ENCODE results near the gene DLGAP4. TPM values are rescaled to one million over a fixed set of nuclear protein-coding genes. Genes with fewer than 3 reads are reported as not detected.

DLGAP4 gene
- total and polyA plus RNA-seq, 2 of the 13 experiments (the other 11 are each of a cell fraction or from before 2014, with no cell fraction given), result 15.2 to 26.7 TPM

GRCh38 chr20:36468149-36469000 lies 162.2 kb downstream of the DLGAP4 start (continued):
- peak; percentile 66; the same call in 1 of the 2 replicates for TF ChIP-seq ZNF749 (CRISPR knock-in tag; IDR thresholded peaks at IDR 0.05; ENCODE audit: borderline replicate concordance)
- no peak for TF ChIP-seq CBX2 (IDR thresholded peaks at IDR 0.05; ENCODE audit: low read depth, low read length)
- no peak for TF ChIP-seq CBX2 (CRISPR knock-in tag; IDR thresholded peaks at IDR 0.05; ENCODE audit: low read depth)
- TF ChIP-seq ASH2L (IDR thresholded peaks at IDR 0.05; ENCODE audit: insufficient read length, low read depth, low read length), result peak; percentile 97
- 0 out of 2 replicates have a peak, but pooled peaks have one; percentile 49 for TF ChIP-seq RNF2 (conservative IDR thresholded peaks at IDR 0.05; ENCODE audit: low read depth)
- no peak for TF ChIP-seq KIAA2018 (CRISPR knock-in tag; IDR thresholded peaks at IDR 0.05; ENCODE audit: borderline replicate concordance)
- TF ChIP-seq ZBTB40 (IDR thresholded peaks at IDR 0.05), result no peak
- TF ChIP-seq ZBTB40 (CRISPR knock-in tag; IDR thresholded peaks at IDR 0.05), result peak; percentile 47; the same call in 1 of the 2 replicates

Measured in HepG2 (cell line).